GM12878 (cell line): Measurements from ENCODE around the gene IL18R1. TPM values are rescaled to one million over a fixed set of nuclear protein-coding genes. Genes with fewer than 3 reads are reported as not detected.

Experiments used
- ATAC-seq: fragments of 200-7000 bp; cut with Tn5 transposase; 3 replicates; pipeline ENCODE4 v1.9.1; 2020; ENCODE audit warnings: mild to moderate bottlenecking, moderate library complexity
- BruUV-seq: library from RNA; stranded (reverse); fragments of 400-500 nt; replicated peaks from 2 replicates; lab custom pipeline; 2021; lab: Mats Ljungman, UMichigan
- CTCF ChIA-PET: fragments of 300-600 bp; sonication (Branson Sonifier 250); formaldehyde crosslinking; extraction: SDS; loops from one replicate; lab custom pipeline; 2021; ENCODE audit warnings: inconsistent platforms; lab: Yijun Ruan, JAX
- POLR2A ChIA-PET: fragments of 350-600 bp; formaldehyde crosslinking; extraction: SDS; loops from one replicate; lab custom pipeline; 2021; ENCODE audit warnings: inconsistent platforms; lab: Charles Lee
- RAD21 ChIA-PET: fragments of 300-600 bp; sonication (Branson Sonifier 250); formaldehyde crosslinking; loops from one replicate; lab custom pipeline; 2023; ENCODE audit warnings: antibody characterized with exemption; ENCODE audit not compliant: unreplicated experiment; lab: Charles Lee
- SMC1A ChIA-PET: fragments of 300-600 bp; sonication (Branson Sonifier 250); formaldehyde crosslinking; loops from one replicate; lab custom pipeline; 2023; ENCODE audit not compliant: unreplicated experiment, uncharacterized antibody; lab: Charles Lee
- DNase-seq: peaks from one replicate; pipeline ENCODE4 v3.0.0-alpha.2; 2011; ENCODE audit warnings: low read depth, low spot score
- FAIRE-seq: peaks from 3 replicates; lab custom pipeline; 2011; peaks lifted over from hg19 to GRCh38; lab: Jason Lieb, UNC
- H2AFZ ChIP-seq: 2 replicates; pipeline ENCODE4 v1.6.0; 2011; ENCODE audit warnings: low read depth, low read length, control low read depth; ENCODE audit not compliant: control insufficient read depth
- H3K27ac ChIP-seq: 2 replicates; pipeline ENCODE4 v1.5.1; 2011; ENCODE audit warnings: control low read depth; ENCODE audit not compliant: control insufficient read depth, insufficient read depth
- H3K27me3 ChIP-seq, 2 experiments: replicated peaks in 1 of 2; 2 replicates each; pipeline versions ENCODE4 v1.6.0 to v1.6.1; 2011; ENCODE audit warnings: low read length in 1 of 2; ENCODE audit not compliant: control insufficient read depth in 2 of 2, insufficient read depth in 2 of 2
- H3K36me3 ChIP-seq, 2 experiments: 2 replicates each; pipeline ENCODE4 v1.5.1; 2011; ENCODE audit warnings: low read length in 1 of 2; ENCODE audit not compliant: control insufficient read depth in 2 of 2, insufficient read depth in 2 of 2
- H3K4me1 ChIP-seq: 2 replicates; pipeline ENCODE4 v1.6.1; 2011; ENCODE audit warnings: mild to moderate bottlenecking, low read length, moderate library complexity, mixed read lengths; ENCODE audit not compliant: control insufficient read depth, insufficient read depth
- H3K4me2 ChIP-seq: 2 replicates; pipeline ENCODE4 v1.6.0; 2011; ENCODE audit warnings: control low read depth; ENCODE audit not compliant: control insufficient read depth, insufficient read depth
- H3K4me3 ChIP-seq: fragments of 200-600 bp; sonication (generic); 2 replicates; pipeline ENCODE4 v1.5.1; 2016
- H3K79me2 ChIP-seq: 2 replicates; pipeline ENCODE4 v1.6.0; 2011; ENCODE audit warnings: low read length; ENCODE audit not compliant: control insufficient read depth, insufficient read depth
- H3K9ac ChIP-seq: 2 replicates; pipeline ENCODE4 v1.8.0; 2011; ENCODE audit warnings: low read length, control low read depth, mixed read lengths; ENCODE audit not compliant: control insufficient read depth, insufficient read depth
- H3K9me3 ChIP-seq: replicated peaks from 3 replicates; pipeline ENCODE4 v1.5.1; 2011; ENCODE audit warnings: mild to moderate bottlenecking, low read length; ENCODE audit not compliant: control insufficient read depth, insufficient read depth
- H4K20me1 ChIP-seq: 2 replicates; pipeline ENCODE4 v1.6.0; 2011; ENCODE audit not compliant: control insufficient read depth, insufficient read depth
- BRCA1 ChIP-seq: IDR thresholded peaks from 2 replicates; pipeline ENCODE4 v1.6.1; 2011; ENCODE audit warnings: low read depth, low read length, improper control_type of control experiment
- EP300 ChIP-seq, 2 experiments: fragments of 150-350 bp in 1 of 2; IDR thresholded peaks; 2 replicates each; pipeline ENCODE4 v1.6.1; 2011 to 2012; ENCODE audit warnings: low read depth in 2 of 2, low read length in 2 of 2, borderline replicate concordance in 1 of 2, improper control_type of control experiment in 1 of 2, inconsistent platforms in 1 of 2; ENCODE audit not compliant: control insufficient read depth in 1 of 2
- HDGF ChIP-seq: fragments of 450-650 bp; IDR thresholded peaks from 2 replicates; pipeline ENCODE4 v1.6.1; 2016; ENCODE audit warnings: antibody characterized with exemption
- NFYB ChIP-seq: IDR thresholded peaks from 2 replicates; pipeline ENCODE4 v1.6.1; 2011; ENCODE audit warnings: low read depth, mild to moderate bottlenecking, low read length, improper control_type of control experiment, moderate library complexity; ENCODE audit not compliant: insufficient read depth
- PRDM15 ChIP-seq: fragments of 450-650 bp; formaldehyde crosslinking; IDR thresholded peaks from 2 replicates; pipeline ENCODE4 v1.4.0; 2020; ENCODE audit warnings: mild to moderate bottlenecking, moderate library complexity
- RELB ChIP-seq: fragments of 450-650 bp; IDR thresholded peaks from 2 replicates; pipeline ENCODE4 v1.6.1; 2017; ENCODE audit warnings: low read depth, mild to moderate bottlenecking, moderate library complexity
- SP1 ChIP-seq: IDR thresholded peaks from one replicate; pipeline ENCODE4 v1.6.1; 2011; ENCODE audit warnings: low read depth, low read length
- TAF1 ChIP-seq: IDR thresholded peaks from 2 replicates; pipeline ENCODE4 v1.6.1; 2011; ENCODE audit warnings: mild to moderate bottlenecking, low read depth, low read length, borderline replicate concordance
- TCF7 ChIP-seq: IDR thresholded peaks from 2 replicates; pipeline ENCODE4 v1.6.1; 2014; ENCODE audit warnings: antibody characterized with exemption, borderline replicate concordance
- ZNF217 ChIP-seq: fragments of 450-650 bp; IDR thresholded peaks from 2 replicates; pipeline ENCODE4 v1.6.1; 2017; ENCODE audit warnings: antibody characterized with exemption, mild to moderate bottlenecking
- ZNF24 ChIP-seq: fragments of 450-650 bp; IDR thresholded peaks from 2 replicates; pipeline ENCODE4 v1.6.1; 2017; ENCODE audit warnings: antibody characterized with exemption, mild to moderate bottlenecking
- ZSCAN29 ChIP-seq: fragments of 450-650 bp; IDR thresholded peaks from 2 replicates; pipeline ENCODE4 v1.6.1; 2017; ENCODE audit warnings: mild to moderate bottlenecking, moderate library complexity
- WGBS: methylation state at CpG from one replicate; pipeline ENCODE4 v1.1.6; 2016; ENCODE audit warnings: low lambda C conversion rate; ENCODE audit not compliant: insufficient replicate concordance, insufficient coverage; ENCODE audit errors: missing lambda C conversion rate; 5-methylcytosine and 5-hydroxymethylcytosine counted together
- in situ Hi-C: fragments of 300-500 bp; cut with MboI; formaldehyde crosslinking; loops from 9 replicates; pipeline ENCODE4 v1.14.3; 2018; ENCODE audit warnings: mixed read lengths
- intact Hi-C: fragments of 100-400 bp; cut with micrococcal nuclease; formaldehyde crosslinking; loops from one replicate; pipeline ENCODE4 v1.14.2; 2022; ENCODE audit not compliant: unreplicated experiment
- polyA plus RNA-seq, 11 experiments: library from polyadenylated mRNA; depleted of rRNA in 4 of 11; unstranded in 6 of 11; stranded (reverse) in 5 of 11; fragments of >200 nt; fragmentation: Nextera tagmentation in 4 of 11; fragmentation: Illumina TruSeq in 1 of 11; extraction: Ambion mirVana in 4 of 11; extraction: Trizol in 1 of 11; gene quantifications; 1 replicate in 1 of 11; 2 replicates in 10 of 11; pipeline versions ENCODE4 v1.2.1 to v1.2.3, GENCODE V29; 2011 to 2016; ENCODE audit warnings: inconsistent platforms in 2 of 11, missing spikeins in 2 of 11, low read depth in 1 of 11
- total RNA-seq, 4 experiments: library from RNA; depleted of rRNA in 3 of 4; stranded (reverse); fragments of >200 nt in 3 of 4; fragmentation: Illumina TruSeq in 1 of 4; extraction: Trizol in 1 of 4; gene quantifications; 2 replicates each; pipeline versions ENCODE4 v1.2.1 to v1.2.3, GENCODE V29; 2013 to 2021

The IL18R1 gene
- total and polyA plus RNA-seq, 10 of the 15 experiments (the other 5 are each of a cell fraction or from before 2014, with no cell fraction given) = 3.5 to 15.5 (median 11.1) TPM

- RAD21 ChIA-PET = interaction anchor here (0.8 kb wide), 1 partner anchor 25 kb away, joined by 4 read pairs; no protein-coding TSS in a partner anchor
- no peak overlapping the region for H3K4me3 ChIP-seq
- SMC1A ChIA-PET = interaction anchor here (1.5 kb wide), 1 partner anchor 11 kb away, joined by 5 read pairs; no protein-coding TSS in a partner anchor
- H3K4me2 ChIP-seq = no peak overlapping the region
- no peaks in the 10 kb centered on the region for H3K79me2 ChIP-seq
- intact Hi-C loops = no loop called here
- under 1% methylated on average over 5 of the region's 5 CpGs for WGBS
- H3K27me3 ChIP-seq = no peaks in the 10 kb centered on the region
- in situ Hi-C loops = no loop called here
- ATAC-seq (no peak), DNase-seq (no peak), FAIRE-seq (no peak)
- POLR2A ChIA-PET = no interaction called here
- H3K36me3 ChIP-seq = no peaks in the 10 kb centered on the region
- H3K4me1 ChIP-seq = no peaks in the 10 kb centered on the region
- H3K9ac ChIP-seq = no peak overlapping the region
- H3K27ac ChIP-seq = no peak overlapping the region
- CTCF ChIA-PET = interaction anchor here (0.7 to 1.5 kb wide), 2 partner anchors 29 to 476 kb away, joined by 3 read pairs; no protein-coding TSS in a partner anchor
- TF ChIP-seq NFYB = no peak
- no peak for TF ChIP-seq ZSCAN29
- TF ChIP-seq TAF1 = no peak
- TF ChIP-seq HDGF = no peak
- no peak for TF ChIP-seq ZNF24
- no peak for TF ChIP-seq SP1
- TF ChIP-seq EP300 (IDR thresholded peaks at IDR 0.05; ENCODE audit: borderline replicate concordance in 1 of 2, control insufficient read depth in 1 of 2, low read depth in 2 of 2, low read length in 2 of 2) = no peak
- TF ChIP-seq TCF7 = no peak
- TF ChIP-seq PRDM15 (CRISPR knock-in tag) = no peak
- TF ChIP-seq RELB = no peak
- TF ChIP-seq BRCA1 = no peak
- TF ChIP-seq ZNF217 = no peak
- no peaks in the 10 kb centered on the region; the same call in 2 of the 3 replicates for H3K9me3 ChIP-seq
- no TSS peak for BruUV-seq
- no peak overlapping the region for H2AFZ ChIP-seq
- no peaks in the 10 kb centered on the region for H4K20me1 ChIP-seq
These were observed 24.1 kb upstream of the IL18R1 start for GRCh38 chr2:102331311-102331980.
